ACC112 (cell line): ENCODE data around the gene ARVCF.

Experiments
- H2AFZ ChIP-seq: fragments of 200-600 bp; sonication (generic); one replicate; pipeline ENCODE4 v1.6.0; 2017; ENCODE audit warnings: antibody characterized with exemption, low read length; ENCODE audit not compliant: unreplicated experiment
- H3K27ac ChIP-seq: fragments of 200-600 bp; sonication (generic); 2 replicates; pipeline ENCODE4 v1.5.1; 2014; ENCODE audit warnings: low read depth, mild to moderate bottlenecking, antibody characterized with exemption, low read length, moderate library complexity
- H3K27me3 ChIP-seq: fragments of 200-600 bp; sonication (generic); 2 replicates; pipeline ENCODE4 v1.6.1; 2014; ENCODE audit warnings: mild to moderate bottlenecking, antibody characterized with exemption, low read length, moderate library complexity, mixed read lengths; ENCODE audit not compliant: insufficient read depth
- H3K36me3 ChIP-seq: fragments of 200-600 bp; sonication (generic); 2 replicates; pipeline ENCODE4 v1.6.1; 2016; ENCODE audit warnings: mild to moderate bottlenecking, antibody characterized with exemption, low read length, moderate library complexity, mixed read lengths; ENCODE audit not compliant: insufficient read depth
- H3K4me1 ChIP-seq: fragments of 200-600 bp; sonication (generic); one replicate; pipeline ENCODE4 v1.6.1; 2016; ENCODE audit warnings: low read length, mixed read lengths; ENCODE audit not compliant: insufficient read depth, unreplicated experiment, control insufficient read depth
- H3K4me3 ChIP-seq: fragments of 200-600 bp; sonication (generic); 2 replicates; pipeline ENCODE4 v1.5.1; 2014; ENCODE audit warnings: mild to moderate bottlenecking, low read depth, low read length
- H3K79me2 ChIP-seq: fragments of 200-600 bp; sonication (generic); one replicate; pipeline ENCODE4 v1.6.0; 2016; ENCODE audit warnings: low read length; ENCODE audit not compliant: control insufficient read depth, unreplicated experiment, insufficient read depth

Gene ARVCF

DNA sequence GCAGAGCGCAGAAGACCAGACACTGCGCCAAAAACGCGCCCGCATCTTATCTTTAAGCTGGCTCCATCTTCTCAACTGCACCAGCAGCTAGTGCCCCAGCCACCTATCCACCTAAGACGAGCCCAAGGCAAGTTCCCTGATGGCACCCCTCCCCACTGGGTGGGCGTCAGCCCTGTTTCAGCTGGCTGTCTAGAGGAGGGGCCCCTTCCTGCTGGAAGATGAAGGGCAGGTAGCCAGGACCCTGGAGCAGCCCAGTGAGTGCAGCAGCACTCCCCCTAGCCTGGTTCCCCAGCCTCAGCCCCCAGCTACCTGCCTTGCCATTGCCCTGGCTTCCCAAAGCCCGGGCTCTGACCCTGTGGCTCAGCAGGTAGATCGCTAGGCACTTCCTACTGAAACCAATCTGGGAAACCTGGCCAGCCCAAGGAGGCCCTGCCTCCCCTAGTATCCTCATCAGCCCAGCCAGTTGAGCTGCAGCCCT is 28.3 kb downstream of the ARVCF start:
- Histone ChIP-seq H2AFZ (no peak overlapping the region), H3K27me3 (no peaks in the 10 kb centered on the region), H3K79me2 (no peaks in the 10 kb centered on the region), H3K36me3 (no peaks in the 10 kb centered on the region), H3K27ac (no peak overlapping the region), H3K4me3 (no peak overlapping the region), H3K4me1 (peaks cover 12% of the 10 kb centered on the region)

DNA sequence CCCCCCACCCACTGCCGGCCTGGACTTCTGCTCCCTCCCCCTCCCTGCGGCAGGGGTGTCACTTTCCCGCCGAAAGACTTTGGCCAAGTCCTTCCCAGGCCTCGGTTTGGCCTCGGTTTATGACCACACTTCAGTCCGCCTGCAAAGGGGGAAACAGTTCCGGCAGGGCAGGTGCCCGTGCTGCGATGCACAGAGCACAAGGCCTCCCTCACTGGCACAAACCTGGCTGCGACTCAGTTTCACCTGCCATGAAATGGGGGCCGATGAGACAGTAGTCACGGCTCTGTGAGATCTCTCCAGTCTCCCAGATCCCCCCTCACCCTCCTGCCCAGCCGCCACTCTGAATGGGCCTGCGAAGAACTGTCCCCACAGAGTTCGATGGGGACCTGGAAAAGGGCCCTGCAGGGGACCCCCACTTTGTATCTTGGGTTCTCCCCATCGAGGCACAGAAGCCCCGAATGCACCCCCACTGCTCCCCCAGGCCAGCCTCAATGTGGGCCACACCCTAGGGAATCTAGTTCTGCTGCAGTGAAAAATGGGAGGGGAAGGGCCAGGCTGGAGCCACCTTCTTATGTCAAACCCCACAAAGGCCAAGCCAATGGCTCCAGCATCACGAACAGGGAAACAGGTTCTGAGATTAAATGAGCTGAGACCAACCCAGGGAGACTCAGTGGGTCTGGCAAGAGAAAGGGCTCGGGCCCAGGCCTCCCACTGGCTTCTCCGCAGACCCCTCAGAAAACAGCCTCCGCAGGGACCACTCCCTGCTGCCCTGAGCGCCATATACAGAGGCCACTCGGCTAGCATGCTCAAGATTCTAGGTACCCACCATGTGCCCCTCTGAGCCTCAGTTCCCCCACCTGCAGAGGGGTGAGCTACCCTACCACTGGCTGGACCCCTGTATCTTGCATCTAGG is 29.0 kb downstream of the ARVCF start:
- Histone ChIP-seq H3K4me1 (peaks cover 12% of the 10 kb centered on the region), H3K27ac (no peak overlapping the region), H3K27me3 (no peaks in the 10 kb centered on the region), H3K36me3 (no peaks in the 10 kb centered on the region), H2AFZ (no peak overlapping the region), H3K79me2 (no peaks in the 10 kb centered on the region), H3K4me3 (no peak overlapping the region)

DNA sequence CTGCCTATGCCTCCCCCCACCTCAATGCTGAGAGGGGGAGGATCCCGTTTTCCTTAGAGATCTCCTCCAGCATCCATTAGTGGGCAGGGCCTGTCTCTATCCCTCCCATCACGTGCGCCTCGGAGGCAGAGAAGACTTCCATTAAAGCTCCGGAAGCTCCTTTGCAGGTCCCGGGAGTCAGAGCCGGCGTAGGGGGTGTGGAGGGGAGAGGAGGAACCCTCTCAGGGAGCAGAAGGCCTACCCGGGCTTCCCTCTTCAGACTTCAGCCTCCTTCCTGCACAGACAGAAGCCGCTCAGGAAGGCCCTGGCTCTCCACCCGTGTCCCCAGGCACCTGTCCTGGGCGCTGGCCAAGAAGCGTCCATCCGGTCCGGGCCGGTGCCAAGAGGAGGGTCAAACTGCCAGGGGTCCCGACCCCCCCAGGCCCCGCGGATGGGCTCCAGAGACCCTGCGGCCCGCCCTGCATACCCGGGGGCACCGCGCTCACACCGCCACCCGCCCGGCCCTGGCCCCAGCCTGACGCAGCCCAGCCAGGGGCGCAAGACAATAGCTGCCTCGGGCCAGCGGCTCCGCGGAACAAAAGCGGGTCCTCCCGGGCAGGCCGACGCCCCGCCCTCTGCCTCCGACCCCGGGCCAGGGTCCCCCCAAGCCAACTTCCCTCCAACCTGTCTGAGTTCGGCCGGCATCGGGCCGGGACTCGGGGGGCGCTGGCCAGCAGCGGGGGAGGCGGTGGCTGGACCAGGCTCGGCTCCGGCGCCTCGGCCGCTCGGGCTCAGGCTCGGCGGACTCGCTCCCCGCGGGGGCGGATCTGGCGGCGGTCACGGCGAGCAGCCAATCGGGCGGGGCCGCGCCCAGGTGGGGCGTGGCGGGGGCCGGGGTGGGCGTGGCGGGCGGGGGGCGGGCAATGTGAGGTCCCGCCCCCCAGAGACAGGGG is 29.9 kb downstream of the ARVCF start:
- H3K27me3 ChIP-seq: no peaks in the 10 kb centered on the region
- peaks cover 12% of the 10 kb centered on the region for H3K4me1 ChIP-seq
- H3K36me3 ChIP-seq: no peaks in the 10 kb centered on the region
- no peaks in the 10 kb centered on the region for H3K79me2 ChIP-seq
- peak overlapping the region; percentile 75 for H2AFZ ChIP-seq
- H3K4me3 ChIP-seq: peak overlapping the region; percentile 77
- no peak overlapping the region for H3K27ac ChIP-seq

DNA sequence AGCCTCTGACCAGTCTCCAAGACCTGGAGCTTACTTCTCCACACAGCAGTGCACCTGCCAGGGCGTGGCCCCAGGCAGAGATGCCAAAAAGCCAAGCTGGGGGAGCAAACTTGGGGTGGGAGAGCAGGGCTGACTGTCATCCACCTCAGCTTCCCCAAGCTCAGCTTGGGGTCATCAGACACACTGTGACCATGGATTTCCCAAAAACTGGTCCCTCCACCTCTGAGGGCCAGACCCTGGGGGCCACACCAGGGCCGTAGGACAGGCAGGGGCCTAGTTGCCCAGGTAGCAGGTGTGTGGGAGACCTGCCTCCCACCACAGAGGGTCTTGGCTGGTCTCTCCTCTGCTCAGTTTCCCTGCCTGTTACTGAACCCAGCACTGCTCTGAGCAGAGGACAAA is 30.6 kb downstream of the ARVCF start:
- Histone ChIP-seq H3K27me3 (no peaks in the 10 kb centered on the region), H3K36me3 (no peaks in the 10 kb centered on the region), H3K27ac (no peak overlapping the region), H3K4me1 (peaks cover 12% of the 10 kb centered on the region), H3K4me3 (peak overlapping the region; percentile 77), H2AFZ (no peak overlapping the region), H3K79me2 (no peaks in the 10 kb centered on the region)

DNA sequence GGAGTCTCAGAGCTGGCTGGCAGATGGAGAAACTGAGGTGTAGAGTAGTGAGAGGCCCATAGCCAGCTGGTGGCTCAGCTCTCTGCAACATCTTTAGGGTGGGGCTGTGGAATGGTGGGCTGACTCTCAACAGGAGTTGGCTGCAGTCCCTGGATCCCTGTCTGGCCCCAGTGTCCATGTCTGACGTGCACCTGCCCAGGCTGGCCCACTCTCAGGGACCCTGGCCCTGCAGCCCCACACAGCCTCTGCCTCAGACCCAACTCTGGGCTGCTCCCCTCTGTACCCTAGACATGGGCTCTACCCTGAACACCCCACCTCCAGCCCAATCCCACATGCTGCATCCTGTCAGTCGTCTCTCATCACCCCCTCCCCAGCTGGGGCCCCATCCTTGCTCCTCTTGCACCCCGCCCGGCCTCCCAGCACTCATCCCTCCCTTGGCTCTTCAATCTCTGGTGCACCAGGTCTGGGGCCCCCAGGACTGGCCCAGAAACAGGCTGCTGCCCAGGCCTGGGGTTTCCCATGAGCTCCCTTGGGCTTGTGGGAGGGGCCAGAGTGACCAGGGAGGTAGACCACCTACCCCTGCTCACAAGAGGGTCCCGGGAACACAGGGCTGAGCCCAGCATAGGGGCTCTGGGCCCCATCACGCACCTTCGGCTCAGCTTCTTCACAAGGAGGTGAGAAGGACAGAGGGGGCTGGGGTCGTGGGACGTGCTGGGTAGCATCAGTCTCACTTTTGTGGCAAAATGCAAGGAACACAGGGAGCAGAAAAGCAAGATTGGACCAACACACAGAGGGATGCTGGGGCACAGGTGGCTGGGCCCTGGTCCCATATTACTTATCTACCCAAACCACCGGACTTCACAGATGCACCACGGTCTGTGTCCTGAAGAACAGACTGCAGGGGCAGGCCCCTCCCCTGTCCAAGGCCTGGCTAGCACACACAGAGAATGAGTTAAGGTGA is 31.5 kb downstream of the ARVCF start:
- Histone ChIP-seq H3K79me2 (no peaks in the 10 kb centered on the region), H3K4me3 (no peak overlapping the region), H3K27ac (no peak overlapping the region), H2AFZ (no peak overlapping the region), H3K27me3 (no peaks in the 10 kb centered on the region), H3K36me3 (no peaks in the 10 kb centered on the region), H3K4me1 (peaks cover 12% of the 10 kb centered on the region)

DNA sequence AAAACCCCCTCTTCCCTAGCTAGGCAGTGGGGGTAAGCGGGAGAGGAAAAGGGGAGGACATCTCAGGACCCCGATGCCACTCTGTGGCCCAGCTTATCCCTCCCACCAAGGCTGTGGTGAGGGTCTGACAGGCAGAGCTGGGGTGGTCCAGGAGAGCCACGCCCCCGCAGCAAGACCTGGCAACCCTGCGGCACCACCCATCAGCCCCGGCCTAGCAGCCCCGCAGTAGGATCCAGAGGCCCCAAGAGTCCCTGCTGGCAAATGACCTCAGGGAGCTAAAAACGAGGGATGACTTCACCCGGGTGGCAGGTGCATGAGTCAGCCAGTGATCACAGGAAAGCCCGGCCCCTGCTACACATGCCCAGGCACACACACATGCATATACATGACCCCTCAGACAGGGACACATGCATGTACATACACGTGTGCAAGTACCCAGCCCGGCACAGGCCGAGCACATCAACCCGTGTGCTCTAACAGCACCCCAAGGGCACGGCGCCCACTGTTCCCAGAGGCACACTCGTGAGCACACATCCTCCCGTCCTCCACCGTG is 32.3 kb downstream of the ARVCF start:
- Histone ChIP-seq H3K27me3 (no peaks in the 10 kb centered on the region), H3K4me3 (no peak overlapping the region), H2AFZ (no peak overlapping the region), H3K36me3 (no peaks in the 10 kb centered on the region), H3K27ac (no peak overlapping the region), H3K79me2 (no peaks in the 10 kb centered on the region), H3K4me1 (peaks cover 12% of the 10 kb centered on the region)

DNA sequence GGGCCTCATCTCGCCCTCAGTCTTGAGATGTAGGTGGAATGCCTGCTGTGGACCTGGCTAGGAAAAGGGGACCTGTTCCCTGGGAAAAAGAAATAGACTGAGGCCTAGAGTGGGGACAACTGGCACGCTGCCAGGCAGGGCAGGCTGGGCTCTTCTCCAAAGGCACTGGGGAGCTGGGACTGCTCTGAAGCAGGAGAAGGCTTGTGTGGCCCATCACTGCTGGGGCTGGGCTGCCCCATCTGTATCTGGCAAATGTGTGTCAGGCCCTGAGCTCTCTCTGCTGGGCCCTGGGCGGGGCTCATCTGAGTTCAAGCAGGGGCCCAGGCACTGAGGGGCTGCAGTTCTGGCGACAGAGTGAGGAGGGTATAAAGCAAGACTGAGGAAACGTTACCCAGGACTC is 32.9 kb downstream of the ARVCF start:
- Histone ChIP-seq H3K27ac (no peak overlapping the region), H3K36me3 (no peaks in the 10 kb centered on the region), H3K4me1 (peaks cover 12% of the 10 kb centered on the region), H2AFZ (no peak overlapping the region), H3K79me2 (no peaks in the 10 kb centered on the region), H3K4me3 (no peak overlapping the region), H3K27me3 (no peaks in the 10 kb centered on the region)

DNA sequence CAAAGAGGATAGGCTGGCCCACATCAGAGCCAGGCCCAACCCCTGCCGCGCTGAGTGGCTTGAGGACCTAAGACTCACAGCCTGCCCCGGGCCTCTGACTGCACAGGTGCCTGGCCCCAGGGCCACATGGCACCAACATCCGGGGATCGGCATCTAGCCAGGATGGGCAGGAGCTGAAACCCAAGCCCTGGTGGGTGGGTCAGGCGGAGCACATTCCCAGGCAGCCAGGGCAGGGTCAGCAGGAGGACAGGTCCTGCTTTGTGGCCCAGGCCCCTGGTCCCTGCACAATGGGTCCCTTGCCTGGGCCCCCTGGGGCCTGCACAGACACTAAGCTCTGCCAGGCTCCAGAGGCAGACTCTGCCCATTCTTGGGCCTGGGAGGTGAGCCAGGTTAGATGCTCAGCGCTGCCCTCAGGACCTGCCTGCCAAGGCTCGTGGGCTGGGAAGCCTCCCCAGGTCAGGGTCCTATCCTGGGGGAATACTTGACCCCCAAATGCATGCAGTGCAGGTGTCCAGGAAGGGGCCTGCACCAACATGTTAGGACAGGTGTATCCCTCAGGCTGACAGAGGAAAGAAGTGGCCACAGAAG is 33.5 kb downstream of the ARVCF start:
- H3K36me3 ChIP-seq: no peaks in the 10 kb centered on the region
- no peaks in the 10 kb centered on the region for H3K79me2 ChIP-seq
- peaks cover 12% of the 10 kb centered on the region for H3K4me1 ChIP-seq
- no peak overlapping the region for H2AFZ ChIP-seq
- no peak overlapping the region for H3K4me3 ChIP-seq
- no peaks in the 10 kb centered on the region for H3K27me3 ChIP-seq
- H3K27ac ChIP-seq: no peak overlapping the region

DNA sequence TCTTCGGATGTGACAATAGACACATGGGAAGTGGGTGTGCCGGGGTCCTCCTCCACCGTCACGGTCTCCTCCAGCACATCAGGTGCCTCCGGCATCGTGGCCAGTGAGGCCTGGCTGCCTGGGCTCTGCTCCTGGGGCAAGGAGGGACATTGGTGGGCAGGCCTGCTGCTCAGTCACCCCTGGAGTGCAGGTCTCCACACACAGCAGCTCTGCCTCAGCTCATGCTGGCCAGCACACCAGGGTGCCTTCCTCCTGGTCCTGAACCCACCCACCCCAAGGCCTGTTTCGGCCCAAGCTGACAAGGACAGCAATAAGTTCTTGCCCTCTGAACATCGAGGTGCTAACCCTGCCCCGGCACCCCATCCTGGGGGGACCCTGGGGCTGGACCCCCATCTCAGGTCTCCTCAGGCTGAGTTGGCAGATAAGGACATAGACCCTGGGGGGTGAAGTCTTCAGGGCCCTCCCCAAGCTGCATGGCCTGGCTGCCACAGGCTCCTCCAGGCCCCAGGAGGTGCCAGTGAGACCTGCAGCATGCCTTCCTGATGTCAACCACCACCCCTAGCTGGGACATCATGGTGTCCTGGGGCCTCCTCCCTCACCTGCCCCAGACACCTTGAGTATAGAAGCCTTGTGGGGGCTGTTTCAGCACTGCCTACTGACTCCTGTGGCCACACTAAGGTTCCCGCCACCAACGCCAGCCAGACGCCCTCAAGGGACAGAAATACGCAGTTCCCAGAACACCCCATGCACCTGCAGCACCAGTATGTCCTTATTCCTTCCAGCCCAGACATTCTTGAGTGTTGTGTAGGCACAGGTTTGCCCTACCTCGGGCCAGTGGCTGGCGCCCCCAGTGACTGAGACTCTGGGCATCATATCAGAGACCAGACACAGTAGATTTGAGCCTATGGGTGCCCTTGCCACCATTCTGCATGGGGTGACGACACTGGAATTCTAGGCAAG is 34.4 kb downstream of the ARVCF start:
- H2AFZ ChIP-seq: no peak overlapping the region
- no peak overlapping the region for H3K27ac ChIP-seq
- H3K79me2 ChIP-seq: no peaks in the 10 kb centered on the region
- peaks cover 12% of the 10 kb centered on the region for H3K4me1 ChIP-seq
- no peaks in the 10 kb centered on the region for H3K27me3 ChIP-seq
- no peaks in the 10 kb centered on the region for H3K36me3 ChIP-seq
- no peak overlapping the region for H3K4me3 ChIP-seq
